DND-41 (cell line): ENCODE data around the gene ARMC9.

Experiments
- ATAC-seq: fragments of 200-7000 bp; cut with Tn5 transposase; 3 replicates; pipeline ENCODE4 v1.9.1; 2021; ENCODE audit warnings: low read depth; ENCODE audit not compliant: insufficient read depth
- DNase-seq: peaks from one replicate; pipeline ENCODE4 v3.0.0-alpha.2; 2020
- H2AFZ ChIP-seq: 2 replicates; pipeline ENCODE4 v1.6.0; 2012; ENCODE audit warnings: low read depth, low read length
- H3K27ac ChIP-seq: 2 replicates; pipeline ENCODE4 v1.5.1; 2012; ENCODE audit warnings: low read length, inconsistent platforms
- H3K27me3 ChIP-seq: fragments of 200-600 bp; sonication (generic); 2 replicates; pipeline ENCODE4 v1.6.0; 2012; ENCODE audit warnings: low read length, mild to moderate bottlenecking, inconsistent platforms; ENCODE audit not compliant: insufficient read depth, poor library complexity
- H3K36me3 ChIP-seq: 2 replicates; pipeline ENCODE4 v1.5.1; 2012; ENCODE audit warnings: low read length, inconsistent platforms; ENCODE audit not compliant: insufficient read depth
- H3K4me1 ChIP-seq: 2 replicates; pipeline ENCODE4 v1.5.1; 2012; ENCODE audit warnings: mild to moderate bottlenecking, low read length; ENCODE audit not compliant: insufficient read depth
- H3K4me2 ChIP-seq: 2 replicates; pipeline ENCODE4 v1.6.0; 2012; ENCODE audit warnings: mild to moderate bottlenecking, moderate library complexity, low read length, inconsistent platforms; ENCODE audit not compliant: insufficient read depth
- H3K4me3 ChIP-seq, 2 experiments: fragments of 200-600 bp in 1 of 2; shearing (Covaris generic) in 1 of 2; 2 replicates each; pipeline ENCODE4 v1.5.1; 2012 to 2016; ENCODE audit warnings: inconsistent platforms in 2 of 2, low read length in 2 of 2, mild to moderate bottlenecking in 2 of 2, low read depth in 1 of 2, moderate library complexity in 1 of 2
- H3K79me2 ChIP-seq: 2 replicates; pipeline ENCODE4 v1.6.0; 2012; ENCODE audit warnings: low read length, inconsistent platforms; ENCODE audit not compliant: insufficient read depth
- H3K9ac ChIP-seq: 2 replicates; pipeline ENCODE4 v1.6.0; 2012; ENCODE audit warnings: low read depth, mild to moderate bottlenecking, inconsistent platforms, low read length, moderate library complexity
- H3K9me3 ChIP-seq: 2 replicates; pipeline ENCODE4 v1.5.1; 2012; ENCODE audit warnings: low read length, moderate library complexity, mild to moderate bottlenecking, inconsistent platforms; ENCODE audit not compliant: insufficient read depth, severe bottlenecking
- H4K20me1 ChIP-seq: 2 replicates; pipeline ENCODE4 v1.6.0; 2012; ENCODE audit warnings: low read length; ENCODE audit not compliant: insufficient read depth
- EZH2 ChIP-seq: IDR thresholded peaks from 3 replicates; pipeline ENCODE4 v1.6.1; 2012; ENCODE audit warnings: borderline replicate concordance, low read depth, mild to moderate bottlenecking, moderate library complexity, low read length, inconsistent platforms; ENCODE audit not compliant: severe bottlenecking
- TF ChIP-seq, protein P1 (sequence below): IDR thresholded peaks from 2 replicates; pipeline ENCODE4 v1.5.1; 2012; ENCODE audit warnings: borderline replicate concordance, low read length, moderate library complexity, mild to moderate bottlenecking; ENCODE audit not compliant: poor library complexity, severe bottlenecking; ENCODE audit errors: extremely low read depth

The ARMC9 gene

DNA sequence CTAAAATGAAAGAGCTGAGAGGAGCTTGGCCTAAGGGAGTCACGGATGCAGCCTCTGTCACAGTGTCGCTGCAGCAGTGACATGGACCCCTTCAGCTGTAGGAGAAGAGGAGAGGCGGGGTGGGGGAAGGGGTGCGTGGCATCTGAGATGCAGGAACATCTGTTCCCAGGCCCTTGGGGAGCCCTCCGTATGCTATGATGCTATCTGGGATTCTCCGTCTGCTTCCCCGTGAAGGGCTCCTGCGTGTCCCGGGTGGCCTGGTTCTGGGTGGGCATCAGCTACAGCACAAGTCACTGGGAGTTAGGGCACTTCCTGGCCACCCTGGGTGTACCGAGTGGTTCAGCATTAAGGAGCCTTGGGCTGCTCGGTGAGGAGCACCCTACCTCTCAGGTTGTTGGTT lies 161.5 kb downstream of the ARMC9 start:
- H4K20me1 ChIP-seq, result no peaks in the 10 kb centered on the region
- H3K27ac ChIP-seq, result no peak overlapping the region
- no peaks in the 10 kb centered on the region for H3K79me2 ChIP-seq
- no peak overlapping the region for H3K4me2 ChIP-seq
- DNase-seq, result no peak
- H3K9me3 ChIP-seq, result no peaks in the 10 kb centered on the region
- TF ChIP-seq EZH2, result no peak
- no peak overlapping the region for H3K4me3 ChIP-seq
- no peaks in the 10 kb centered on the region for H3K4me1 ChIP-seq
- no peak overlapping the region for H2AFZ ChIP-seq
- no peaks in the 10 kb centered on the region for H3K36me3 ChIP-seq
- ATAC-seq, result no peak
- no peak overlapping the region for H3K9ac ChIP-seq
- no peaks in the 10 kb centered on the region for H3K27me3 ChIP-seq

DNA sequence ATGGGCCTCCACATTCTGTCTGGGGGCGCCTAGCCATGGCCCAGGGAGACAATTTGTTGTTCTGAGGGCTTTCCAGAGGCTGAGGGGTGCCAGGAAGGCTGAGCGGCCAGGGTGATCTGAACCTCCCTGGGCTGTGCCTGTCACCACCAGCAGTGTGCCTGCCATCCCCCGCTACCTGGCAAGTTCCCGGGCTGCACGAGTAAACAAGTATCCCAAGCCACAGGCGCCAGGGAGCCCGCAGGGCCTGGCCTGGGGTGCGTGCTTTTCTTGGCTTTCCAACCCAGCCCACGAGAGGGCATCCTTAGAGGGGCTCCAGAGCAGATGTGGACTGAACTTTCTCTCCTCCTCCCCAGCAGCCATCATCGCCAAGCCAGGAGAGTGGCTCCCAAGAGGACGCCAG lies 162.0 kb downstream of the ARMC9 start:
- H3K27me3 ChIP-seq, result no peaks in the 10 kb centered on the region
- TF ChIP-seq, protein P1, sequence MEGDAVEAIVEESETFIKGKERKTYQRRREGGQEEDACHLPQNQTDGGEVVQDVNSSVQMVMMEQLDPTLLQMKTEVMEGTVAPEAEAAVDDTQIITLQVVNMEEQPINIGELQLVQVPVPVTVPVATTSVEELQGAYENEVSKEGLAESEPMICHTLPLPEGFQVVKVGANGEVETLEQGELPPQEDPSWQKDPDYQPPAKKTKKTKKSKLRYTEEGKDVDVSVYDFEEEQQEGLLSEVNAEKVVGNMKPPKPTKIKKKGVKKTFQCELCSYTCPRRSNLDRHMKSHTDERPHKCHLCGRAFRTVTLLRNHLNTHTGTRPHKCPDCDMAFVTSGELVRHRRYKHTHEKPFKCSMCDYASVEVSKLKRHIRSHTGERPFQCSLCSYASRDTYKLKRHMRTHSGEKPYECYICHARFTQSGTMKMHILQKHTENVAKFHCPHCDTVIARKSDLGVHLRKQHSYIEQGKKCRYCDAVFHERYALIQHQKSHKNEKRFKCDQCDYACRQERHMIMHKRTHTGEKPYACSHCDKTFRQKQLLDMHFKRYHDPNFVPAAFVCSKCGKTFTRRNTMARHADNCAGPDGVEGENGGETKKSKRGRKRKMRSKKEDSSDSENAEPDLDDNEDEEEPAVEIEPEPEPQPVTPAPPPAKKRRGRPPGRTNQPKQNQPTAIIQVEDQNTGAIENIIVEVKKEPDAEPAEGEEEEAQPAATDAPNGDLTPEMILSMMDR, result no peak
- no peak for TF ChIP-seq EZH2
- no peak overlapping the region for H2AFZ ChIP-seq
- no peaks in the 10 kb centered on the region for H3K4me1 ChIP-seq
- H3K4me2 ChIP-seq, result no peak overlapping the region
- no peak overlapping the region for H3K9ac ChIP-seq
- no peaks in the 10 kb centered on the region for H3K79me2 ChIP-seq
- no peak overlapping the region for H3K27ac ChIP-seq
- DNase-seq (no peak), ATAC-seq (no peak)
- H3K4me3 ChIP-seq, result no peak overlapping the region
- no peaks in the 10 kb centered on the region for H4K20me1 ChIP-seq
- no peaks in the 10 kb centered on the region for H3K36me3 ChIP-seq
- no peaks in the 10 kb centered on the region for H3K9me3 ChIP-seq

DNA sequence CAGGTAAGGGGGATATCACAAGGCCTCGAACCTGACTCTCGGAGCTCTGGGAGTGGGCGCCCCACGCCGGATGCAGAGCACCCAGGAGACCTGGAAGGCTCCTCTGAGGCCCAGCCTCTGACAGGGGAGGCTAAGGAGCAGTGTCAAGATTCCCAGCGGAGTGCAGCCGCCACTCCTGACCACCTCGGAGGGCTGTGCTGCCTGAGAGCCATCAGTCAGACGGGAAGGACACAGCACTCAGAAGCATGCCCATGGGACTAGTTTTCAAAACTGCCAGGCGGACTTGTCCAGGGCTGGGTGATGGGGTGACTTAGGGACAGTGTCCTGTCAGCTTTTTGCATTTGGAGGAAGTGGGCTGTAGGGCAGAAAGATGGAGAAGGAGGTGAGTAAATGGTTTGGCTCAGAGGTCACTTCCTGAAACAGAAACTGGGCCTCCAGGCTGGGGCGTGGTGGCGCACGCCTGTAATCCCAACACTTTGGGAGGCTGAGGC lies 162.5 kb downstream of the ARMC9 start:
- no peak for ATAC-seq
- no peaks in the 10 kb centered on the region for H4K20me1 ChIP-seq
- no peaks in the 10 kb centered on the region for H3K79me2 ChIP-seq
- no peak for TF ChIP-seq EZH2
- TF ChIP-seq, protein P1, result no peak
- no peaks in the 10 kb centered on the region for H3K9me3 ChIP-seq
- H3K9ac ChIP-seq, result no peak overlapping the region
- H3K27me3 ChIP-seq, result no peaks in the 10 kb centered on the region
- no peak overlapping the region for H3K4me3 ChIP-seq
- no peak overlapping the region for H3K27ac ChIP-seq
- no peak for DNase-seq
- no peaks in the 10 kb centered on the region for H3K4me1 ChIP-seq
- no peaks in the 10 kb centered on the region for H3K36me3 ChIP-seq
- no peak overlapping the region for H2AFZ ChIP-seq
- H3K4me2 ChIP-seq, result no peak overlapping the region

DNA sequence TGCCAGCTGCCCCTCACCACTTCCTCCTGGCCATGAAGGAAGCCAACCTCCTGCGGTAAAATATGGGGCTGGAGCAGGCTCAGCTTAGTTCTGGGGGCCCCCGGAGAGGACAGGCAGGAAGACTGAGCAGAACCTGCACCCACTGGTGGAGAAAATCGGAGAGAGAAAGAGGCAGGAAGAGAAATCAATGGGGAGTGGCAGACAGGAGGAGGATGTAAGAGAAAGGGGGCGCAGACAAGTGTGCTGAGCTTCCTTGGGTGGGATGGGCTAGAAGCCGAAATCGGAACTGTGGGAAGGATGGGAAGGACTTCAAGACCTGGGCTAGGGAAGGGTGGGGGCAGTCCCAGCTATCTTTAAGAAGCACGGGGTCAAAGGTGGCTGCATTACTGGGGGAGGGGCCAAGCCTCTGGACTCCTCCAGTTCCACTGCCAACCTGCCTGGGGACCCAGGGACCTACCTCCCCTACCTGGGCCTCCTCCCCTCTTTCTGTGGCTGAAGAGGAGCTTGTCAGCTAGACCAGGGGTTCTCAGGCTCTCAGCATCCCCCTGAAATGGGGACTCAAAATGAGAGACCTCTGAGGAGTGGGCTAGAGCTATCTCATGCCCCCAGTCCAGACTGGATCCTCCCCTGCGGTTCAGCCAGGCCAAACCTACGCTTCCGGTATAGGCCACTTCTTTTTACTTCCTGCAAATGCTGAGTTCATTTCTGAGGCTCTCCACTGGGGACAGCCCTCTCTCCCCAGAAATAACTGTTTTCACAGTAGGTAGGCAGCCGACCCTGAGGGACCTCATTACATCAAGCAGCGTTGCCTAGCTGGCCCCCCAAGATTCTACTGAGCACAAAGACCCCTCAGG lies 163.5 kb downstream of the ARMC9 start:
- no peak for TF ChIP-seq EZH2
- TF ChIP-seq, protein P1, result no peak
- Histone ChIP-seq H3K36me3 (no peaks in the 10 kb centered on the region), H3K4me2 (no peak overlapping the region), H3K79me2 (no peaks in the 10 kb centered on the region), H4K20me1 (no peaks in the 10 kb centered on the region), H2AFZ (no peak overlapping the region), H3K9me3 (no peaks in the 10 kb centered on the region), H3K27ac (no peak overlapping the region), H3K4me3 (no peak overlapping the region), H3K4me1 (no peaks in the 10 kb centered on the region), H3K27me3 (no peaks in the 10 kb centered on the region), H3K9ac (no peak overlapping the region)
- DNase-seq (no peak), ATAC-seq (no peak)
